Stomach (tissue), 9 donors: ENCODE data around the gene PRKCA. TPM values are rescaled to one million over a fixed set of nuclear protein-coding genes. Genes with fewer than 3 reads are reported as not detected.
A peak's percentile ranks its signal among the peaks of the same experiment; 100 is the strongest.

Experiments used
- DNase-seq, 2 donors: peaks; one replicate each; pipeline versions ENCODE4 v3.0.0 to v3.0.0-alpha.2; 2013 to 2019
- H3K27ac ChIP-seq, 5 donors: fragments of 200-600 bp in 4 of 5; sonication (generic) in 4 of 5; one replicate each; pipeline ENCODE4 v1.5.1; 2013 to 2019; ENCODE audit warnings: mild to moderate bottlenecking in 1 of 5, moderate library complexity in 1 of 5
- H3K27me3 ChIP-seq, 3 donors: fragments of 200-600 bp; sonication (generic); one replicate each; pipeline ENCODE4 v1.5.1; 2017 to 2019; ENCODE audit warnings: mixed run types in 1 of 3
- H3K36me3 ChIP-seq, 4 donors: fragments of 200-600 bp; sonication (generic); 1 replicate in 3 of 4; 2 replicates in 1 of 4; pipeline ENCODE4 v1.5.1; 2016 to 2019
- H3K4me1 ChIP-seq, 4 donors: fragments of 200-600 bp; sonication (generic); one replicate each; pipeline ENCODE4 v1.5.1; 2016 to 2019
- H3K4me3 ChIP-seq, 4 donors: fragments of 200-600 bp; sonication (generic) in 3 of 4; one replicate each; pipeline ENCODE4 v1.5.1; 2016 to 2019; ENCODE audit warnings: mild to moderate bottlenecking in 1 of 4
- H3K9me3 ChIP-seq, 4 donors: fragments of 200-600 bp; sonication (generic); one replicate each; pipeline ENCODE4 v1.5.1; 2016 to 2019
- CTCF ChIP-seq, 7 experiments: fragments of 450-650 bp in 4 of 7; fragments of 200-600 bp in 3 of 7; sonication (generic) in 3 of 7; IDR thresholded peaks; one replicate each; pipeline ENCODE4 v1.5.1; 2016 to 2019; ENCODE audit warnings: antibody characterized with exemption in 7 of 7, control low read depth in 2 of 7, mild to moderate bottlenecking in 1 of 7
- EP300 ChIP-seq: sonication (generic); formaldehyde crosslinking; IDR thresholded peaks from one replicate; pipeline ENCODE4 v1.6.1; 2017; ENCODE audit warnings: antibody characterized with exemption
- POLR2A ChIP-seq, 4 donors: fragments of 450-650 bp; IDR thresholded peaks; one replicate each; pipeline ENCODE4 v1.6.1; 2016; ENCODE audit warnings: antibody characterized with exemption in 4 of 4, control low read depth in 2 of 4, mild to moderate bottlenecking in 1 of 4, moderate library complexity in 1 of 4
- POLR2AphosphoS5 ChIP-seq, 3 donors: sonication (generic); formaldehyde crosslinking; IDR thresholded peaks; one replicate each; pipeline ENCODE4 v1.6.1; 2016; ENCODE audit warnings: antibody characterized with exemption in 3 of 3
- WGBS, 5 donors: extraction: QIAGEN DNeasy Blood & Tissue Kit in 3 of 5; methylation state at CpG; one replicate each; pipeline versions ENCODE4 v1.1.5 to v1.1.7; 2013 to 2018; 5-methylcytosine and 5-hydroxymethylcytosine counted together
- intact Hi-C: fragments of 100-400 bp; cut with DNase I; formaldehyde crosslinking; loops from one replicate; pipeline ENCODE4 v1.15.1; 2023; ENCODE audit warnings: low total_unique reads
- polyA plus RNA-seq, 3 donors: library from polyadenylated mRNA; stranded (reverse); fragments of 200-250 nt; gene quantifications; one replicate each; pipeline ENCODE4 v1.2.3, GENCODE V29; 2013
- total RNA-seq, 5 donors: library from RNA; depleted of rRNA; stranded (reverse); fragments of >200 nt; gene quantifications; one replicate each; pipeline versions ENCODE4 v1.1.0 to v1.2.3, GENCODE V29; 2014 to 2016
- donor health status: healthy with polysubstance abuse.
- donor health status: Bipolar disorder and iron deficiency.
- donor health status: healthy.

Gene PRKCA
- total and polyA plus RNA-seq, 8 donors, result 2.1 to 41.1 (median 12.2) TPM

DNA sequence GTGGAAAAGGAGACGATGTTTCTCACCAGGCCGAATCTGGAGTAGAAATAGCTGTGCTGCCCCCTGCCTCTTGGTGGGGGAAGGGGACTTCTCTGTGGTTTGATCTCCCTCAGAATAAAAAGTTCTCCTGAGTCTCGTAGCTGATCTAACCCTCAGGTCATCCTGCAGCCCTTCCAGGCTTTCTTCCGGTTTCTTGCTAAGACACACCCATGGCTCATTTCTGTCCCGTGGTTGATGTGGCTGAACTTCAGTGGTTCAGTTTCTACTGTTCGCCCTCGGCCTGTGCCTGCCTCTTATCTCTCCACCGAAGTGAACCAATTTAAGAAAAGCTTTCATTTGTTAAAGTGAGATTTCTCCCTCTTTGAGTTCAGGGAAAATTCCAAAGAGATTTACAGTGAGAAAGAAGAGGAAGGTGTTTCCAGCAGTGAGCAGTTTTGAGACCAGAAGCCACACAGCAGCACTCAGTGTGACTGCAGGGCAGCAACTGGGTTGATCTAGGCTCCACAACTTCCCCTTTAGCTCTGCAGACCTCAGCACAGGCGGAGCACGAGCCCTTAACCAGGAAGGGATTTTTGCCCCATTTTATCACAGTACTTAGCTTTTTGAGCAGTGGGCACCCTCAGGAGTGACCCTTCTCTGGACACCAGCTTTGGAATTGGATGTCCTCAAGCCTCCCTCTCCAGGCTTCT, 497.6 kb downstream of the PRKCA start:
- H3K27ac ChIP-seq, result no peak overlapping the region
- intact Hi-C loops, result no loop called here

DNA sequence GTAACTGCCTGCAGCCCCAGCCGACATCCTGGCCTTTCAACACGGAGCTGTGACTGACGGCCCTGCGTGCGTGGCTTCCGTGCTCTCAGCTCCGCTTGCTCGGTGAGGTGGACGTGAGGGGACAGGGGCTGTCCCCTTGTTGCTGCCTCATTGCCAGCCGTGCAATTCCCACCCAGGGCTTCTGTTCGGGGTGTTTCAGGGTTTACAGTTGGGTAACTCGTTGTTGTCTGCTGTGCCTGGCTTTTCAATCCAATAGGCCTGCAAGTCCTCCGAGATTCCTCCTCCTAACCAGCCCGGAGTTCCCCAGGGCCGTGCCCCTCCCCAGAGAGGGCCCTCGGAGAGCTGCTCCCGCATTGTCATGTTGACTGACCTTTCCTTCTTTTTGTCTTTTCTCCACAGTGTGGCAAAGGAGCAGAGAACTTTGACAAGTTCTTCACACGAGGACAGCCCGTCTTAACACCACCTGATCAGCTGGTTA, 501.1 kb downstream of the PRKCA start:
- H3K9me3 ChIP-seq, result no peaks in the 10 kb centered on the region
- intact Hi-C loops, result no loop called here
- 83 to 89% (median 86%) methylated on average over 19 of the region's 19 CpGs for WGBS, 5 donors
- no peaks in the 10 kb centered on the region for H3K27me3 ChIP-seq
- peaks cover 0 to 63% (median 23%) of the 10 kb centered on the region in 4 donors for H3K36me3 ChIP-seq
- H3K4me1 ChIP-seq, result peaks cover 0 to 6% (median 0%) of the 10 kb centered on the region in 4 donors
- H3K4me3 ChIP-seq, result no peak overlapping the region
- H3K27ac ChIP-seq, result no peak overlapping the region
- no peak for TF ChIP-seq POLR2AphosphoS5 (IDR thresholded peaks at IDR 0.05)
- TF ChIP-seq CTCF (IDR thresholded peaks at IDR 0.05), result no peak
- no peak for TF ChIP-seq POLR2A (IDR thresholded peaks at IDR 0.05)
- TF ChIP-seq EP300, result no peak
- DNase-seq, result no peak

More for the DNA sequence above, 497.6 kb downstream of the PRKCA start:
- WGBS, 5 donors, result 81 to 84% (median 82%) methylated on average over 10 of the region's 10 CpGs
- Histone ChIP-seq H3K27me3 (no peaks in the 10 kb centered on the region), H3K4me1 (no peaks in the 10 kb centered on the region), H3K36me3 (peaks cover 0 to 71% (median 44%) of the 10 kb centered on the region in 4 donors), H3K4me3 (no peak overlapping the region), H3K9me3 (no peaks in the 10 kb centered on the region)
- no peak for DNase-seq
- TF ChIP-seq EP300, result no peak
- TF ChIP-seq POLR2AphosphoS5 (IDR thresholded peaks at IDR 0.05), result no peak
- TF ChIP-seq POLR2A (IDR thresholded peaks at IDR 0.05), result no peak
- TF ChIP-seq CTCF (IDR thresholded peaks at IDR 0.05), result no peak

GRCh38 chr17:66805567-66805966, 503.2 kb downstream of the PRKCA start:
- 42 to 59% (median 48%) methylated on average over 9 to 10 of the region's 10 CpGs for WGBS, 5 donors
- Histone ChIP-seq H3K27me3 (no peaks in the 10 kb centered on the region), H3K27ac (no peak overlapping the region), H3K9me3 (no peaks in the 10 kb centered on the region), H3K36me3 (peaks cover 0 to 61% (median 23%) of the 10 kb centered on the region in 4 donors), H3K4me1 (peaks cover 0 to 12% (median 0%) of the 10 kb centered on the region in 4 donors), H3K4me3 (no peak overlapping the region)
- no peak for TF ChIP-seq EP300
- TF ChIP-seq POLR2AphosphoS5 (IDR thresholded peaks at IDR 0.05), result no peak
- TF ChIP-seq POLR2A (IDR thresholded peaks at IDR 0.05), result no peak
- TF ChIP-seq CTCF (IDR thresholded peaks at IDR 0.05), result no peak
- intact Hi-C loops, result no loop called here
- DNase-seq, result peak in 1 of 2 donors; percentile 49

DNA sequence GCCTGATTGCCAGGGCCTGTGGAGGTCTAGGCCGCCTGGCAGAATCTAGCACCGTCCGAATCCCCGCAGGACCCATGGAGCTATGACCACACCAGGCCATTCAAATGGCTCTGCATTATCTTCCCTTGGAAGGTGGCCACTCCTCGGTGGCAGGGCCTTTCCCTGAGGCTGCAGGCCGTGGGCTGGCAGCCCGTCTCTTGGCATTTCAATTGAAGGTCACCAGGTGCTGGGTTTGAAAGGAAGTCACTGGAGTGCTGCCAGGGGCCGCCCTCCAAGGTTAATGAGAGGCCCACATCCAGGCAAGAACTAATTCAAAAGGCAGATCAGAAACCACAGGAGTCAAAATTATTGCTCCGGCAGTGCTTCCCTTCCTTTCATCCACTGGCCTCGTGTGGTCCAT, 504.8 kb downstream of the PRKCA start:
- Histone ChIP-seq H3K27ac (no peak overlapping the region), H3K4me3 (no peak overlapping the region), H3K4me1 (peaks cover 0 to 12% (median 0%) of the 10 kb centered on the region in 4 donors), H3K27me3 (no peaks in the 10 kb centered on the region), H3K36me3 (peaks cover 0 to 46% (median 15%) of the 10 kb centered on the region in 4 donors), H3K9me3 (no peaks in the 10 kb centered on the region)
- peak; percentile 33 to 56 for DNase-seq
- TF ChIP-seq POLR2A (IDR thresholded peaks at IDR 0.05), result no peak
- no peak for TF ChIP-seq CTCF (IDR thresholded peaks at IDR 0.05)
- TF ChIP-seq EP300, result no peak
- TF ChIP-seq POLR2AphosphoS5 (IDR thresholded peaks at IDR 0.05), result no peak
- intact Hi-C loops, result no loop called here
- WGBS, 5 donors, result 43 to 56% (median 49%) methylated on average over 9 to 10 of the region's 10 CpGs
